ENCODE measurements around the gene ACSM3. TPM values are rescaled to one million over a fixed set of nuclear protein-coding genes. Genes with fewer than 3 reads are reported as not detected.
"Not testable (repeated sequence)": the region's sequence is repeated elsewhere in the genome, so short reads cannot be mapped to it uniquely, and the experiment has no call there.

ACSM3 gene
- total and polyA plus RNA-seq, 11 donors = 2.0 to 22.5 (median 5.0) TPM

DNA sequence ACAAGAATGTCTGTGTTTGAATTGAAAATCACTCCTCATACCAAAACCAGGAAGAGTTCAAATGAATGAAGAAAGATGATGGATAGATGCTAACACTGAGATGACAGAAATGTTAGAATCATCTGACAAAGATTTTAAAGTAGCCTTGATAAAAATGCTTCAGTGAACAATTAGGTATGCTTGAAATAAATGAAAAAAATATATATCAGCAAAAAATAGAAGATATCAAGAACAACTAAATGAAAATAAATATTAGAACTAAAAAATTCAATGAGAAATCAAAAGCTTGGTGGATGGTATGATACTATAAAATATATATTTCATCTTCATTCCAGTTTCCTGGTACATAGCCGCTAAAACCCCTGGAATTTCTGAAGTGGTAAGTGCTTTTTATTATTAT, 8.6 kb upstream of the ACSM3 start:
- TF ChIP-seq, protein P1, sequence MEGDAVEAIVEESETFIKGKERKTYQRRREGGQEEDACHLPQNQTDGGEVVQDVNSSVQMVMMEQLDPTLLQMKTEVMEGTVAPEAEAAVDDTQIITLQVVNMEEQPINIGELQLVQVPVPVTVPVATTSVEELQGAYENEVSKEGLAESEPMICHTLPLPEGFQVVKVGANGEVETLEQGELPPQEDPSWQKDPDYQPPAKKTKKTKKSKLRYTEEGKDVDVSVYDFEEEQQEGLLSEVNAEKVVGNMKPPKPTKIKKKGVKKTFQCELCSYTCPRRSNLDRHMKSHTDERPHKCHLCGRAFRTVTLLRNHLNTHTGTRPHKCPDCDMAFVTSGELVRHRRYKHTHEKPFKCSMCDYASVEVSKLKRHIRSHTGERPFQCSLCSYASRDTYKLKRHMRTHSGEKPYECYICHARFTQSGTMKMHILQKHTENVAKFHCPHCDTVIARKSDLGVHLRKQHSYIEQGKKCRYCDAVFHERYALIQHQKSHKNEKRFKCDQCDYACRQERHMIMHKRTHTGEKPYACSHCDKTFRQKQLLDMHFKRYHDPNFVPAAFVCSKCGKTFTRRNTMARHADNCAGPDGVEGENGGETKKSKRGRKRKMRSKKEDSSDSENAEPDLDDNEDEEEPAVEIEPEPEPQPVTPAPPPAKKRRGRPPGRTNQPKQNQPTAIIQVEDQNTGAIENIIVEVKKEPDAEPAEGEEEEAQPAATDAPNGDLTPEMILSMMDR (IDR thresholded peaks at IDR 0.05) = no peak
- no peak for TF ChIP-seq POLR2A (IDR thresholded peaks at IDR 0.05)
- WGBS, 4 donors = 67 to 89% (median 82%) methylated on average over 1 of the region's 1 CpG
- Histone ChIP-seq H3K4me1 (no peaks in the 10 kb centered on the region), H3K27ac (no peak overlapping the region), H3K27me3 (no peaks in the 10 kb centered on the region), H3K9me3 (no peaks in the 10 kb centered on the region), H3K4me3 (no peak overlapping the region), H3K36me3 (no peaks in the 10 kb centered on the region)
- no peak for ATAC-seq
- no peak for DNase-seq
- intact Hi-C loops (cut with DNase I) = no loop called here

DNA sequence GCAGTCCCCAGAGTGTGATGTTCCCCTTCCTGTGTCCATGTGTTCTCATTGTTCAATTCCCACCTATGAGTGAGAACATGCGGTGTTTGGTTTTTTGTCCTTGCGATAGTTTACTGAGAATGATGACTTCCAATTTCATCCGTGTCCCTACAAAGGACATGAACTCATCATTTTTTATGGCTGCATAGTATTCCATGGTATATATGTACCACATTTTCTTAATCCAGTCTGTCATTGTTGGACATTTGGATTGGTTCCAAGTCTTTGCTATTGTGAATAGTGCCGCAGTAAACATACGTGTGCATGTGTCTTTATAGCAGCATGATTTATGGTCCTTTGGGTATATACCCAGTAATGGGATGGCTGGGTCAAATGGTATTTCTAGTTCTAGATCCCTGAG, 8.0 kb upstream of the ACSM3 start:
- 93 to 98% (median 96%) methylated on average over 3 of the region's 5 CpGs; no CpG with 5 or more reads in 1 of the 4 donors for WGBS, 4 donors
- H3K9me3 ChIP-seq; ATAC-seq; H3K27me3 ChIP-seq; H3K36me3 ChIP-seq; DNase-seq; intact Hi-C loops (cut with DNase I); H3K4me3 ChIP-seq; H3K27ac ChIP-seq; H3K4me1 ChIP-seq: not testable (repeated sequence)

DNA sequence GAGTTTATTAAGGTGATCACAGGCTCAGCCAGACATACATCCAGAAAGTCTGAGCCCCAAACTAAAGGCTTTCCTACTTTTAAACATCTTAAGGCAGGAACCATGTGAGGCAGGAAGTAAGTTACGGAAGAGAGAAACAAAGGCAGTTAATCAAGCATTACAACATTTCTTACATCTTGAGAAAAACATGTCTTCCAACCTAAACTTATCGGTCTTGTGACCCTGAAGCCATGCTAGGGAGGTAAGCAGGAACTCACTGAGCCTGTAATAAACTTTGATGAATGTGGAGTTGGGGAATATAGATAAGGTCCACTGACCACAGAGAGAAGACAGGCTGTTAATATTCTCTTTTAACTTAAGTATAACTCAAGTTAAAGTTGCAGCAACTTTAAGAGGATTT, 3.5 kb upstream of the ACSM3 start:
- H3K27me3 ChIP-seq = no peaks in the 10 kb centered on the region
- WGBS, 4 donors = 72 to 85% (median 76%) methylated on average over 2 of the region's 2 CpGs
- intact Hi-C loops (cut with DNase I) = loop anchor here in 1 of 10 donors (10.0 kb wide), 1 partner anchor 64 kb away; no protein-coding TSS in a partner anchor
- no peak for TF ChIP-seq POLR2A (IDR thresholded peaks at IDR 0.05)
- TF ChIP-seq, protein P1 (IDR thresholded peaks at IDR 0.05) = no peak
- no peak for DNase-seq
- peaks cover 0 to 14% (median 0%) of the 10 kb centered on the region in 12 donors for H3K9me3 ChIP-seq
- no peak for ATAC-seq
- no peak overlapping the region for H3K4me3 ChIP-seq
- H3K4me1 ChIP-seq = peaks cover 0 to 13% (median 0%) of the 10 kb centered on the region in 12 donors
- H3K36me3 ChIP-seq = no peaks in the 10 kb centered on the region
- no peak overlapping the region for H3K27ac ChIP-seq

DNA sequence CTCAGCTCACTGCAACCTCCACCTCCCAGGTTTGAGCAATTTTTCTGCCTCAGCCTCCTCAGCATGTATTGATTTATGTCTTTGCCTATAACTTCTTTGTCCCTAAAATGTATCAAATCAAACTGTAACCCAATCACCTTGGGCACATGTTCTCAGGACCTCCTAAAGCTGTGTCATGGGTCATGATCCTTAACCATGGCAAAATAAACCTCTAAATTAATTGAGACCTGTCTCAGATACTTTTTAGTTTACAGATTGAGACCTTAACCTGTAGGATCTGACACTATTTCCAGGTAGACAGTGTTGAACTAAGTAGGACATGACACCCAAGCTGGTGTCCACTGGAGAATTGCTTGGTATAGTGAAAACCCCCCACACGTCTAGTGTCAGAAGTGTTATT, 2.6 kb upstream of the ACSM3 start:
- intact Hi-C loops (cut with DNase I) = loop anchor here in 1 of 10 donors (10.0 kb wide), 1 partner anchor 64 kb away; no protein-coding TSS in a partner anchor
- H3K9me3 ChIP-seq = peaks cover 0 to 14% (median 0%) of the 10 kb centered on the region in 12 donors
- ATAC-seq = no peak
- TF ChIP-seq, protein P1 (IDR thresholded peaks at IDR 0.05) = no peak
- no peak for TF ChIP-seq POLR2A (IDR thresholded peaks at IDR 0.05)
- H3K27me3 ChIP-seq = no peaks in the 10 kb centered on the region
- DNase-seq = no peak
- WGBS, 4 donors = 68 to 85% (median 79%) methylated on average over 1 of the region's 1 CpG
- no peak overlapping the region for H3K27ac ChIP-seq
- peaks cover 0 to 13% (median 0%) of the 10 kb centered on the region in 12 donors for H3K4me1 ChIP-seq
- H3K36me3 ChIP-seq = no peaks in the 10 kb centered on the region
- no peak overlapping the region for H3K4me3 ChIP-seq
